Measurements from ENCODE around the gene SLC7A4.

DNA sequence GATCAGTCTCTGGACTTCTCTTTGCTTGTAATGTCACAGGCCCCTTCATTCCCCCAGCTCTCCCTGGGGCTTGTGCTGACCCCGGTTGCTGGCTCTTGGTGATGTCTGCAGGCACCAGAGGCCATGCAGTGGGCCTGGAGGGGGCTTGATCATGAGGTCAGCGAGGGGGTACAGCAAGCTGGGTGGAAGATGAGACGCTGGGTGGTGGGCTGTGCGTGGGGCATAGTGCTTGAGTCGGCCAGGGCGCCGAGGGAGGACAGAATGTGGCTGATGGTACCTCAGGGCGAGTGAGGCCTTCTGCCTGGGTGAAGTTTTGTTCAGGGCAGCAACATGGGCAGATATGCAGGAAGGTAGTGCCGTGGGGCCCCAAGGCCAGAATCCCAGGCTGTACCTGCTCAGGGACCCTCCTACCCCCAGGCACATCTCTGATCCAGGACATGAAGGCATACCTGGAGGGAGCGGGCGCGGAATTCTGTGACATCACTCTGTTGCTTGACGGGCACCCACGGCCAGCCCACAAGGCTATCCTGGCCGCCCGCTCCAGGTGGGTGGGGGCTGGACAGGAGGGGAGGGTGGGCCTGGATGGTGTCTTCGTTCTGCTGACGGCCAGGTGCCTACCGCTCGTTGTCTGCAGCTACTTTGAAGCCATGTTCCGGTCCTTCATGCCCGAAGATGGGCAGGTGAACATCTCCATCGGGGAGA is 36.9 kb downstream of the SLC7A4 start:
- TF ChIP-seq, protein P1, sequence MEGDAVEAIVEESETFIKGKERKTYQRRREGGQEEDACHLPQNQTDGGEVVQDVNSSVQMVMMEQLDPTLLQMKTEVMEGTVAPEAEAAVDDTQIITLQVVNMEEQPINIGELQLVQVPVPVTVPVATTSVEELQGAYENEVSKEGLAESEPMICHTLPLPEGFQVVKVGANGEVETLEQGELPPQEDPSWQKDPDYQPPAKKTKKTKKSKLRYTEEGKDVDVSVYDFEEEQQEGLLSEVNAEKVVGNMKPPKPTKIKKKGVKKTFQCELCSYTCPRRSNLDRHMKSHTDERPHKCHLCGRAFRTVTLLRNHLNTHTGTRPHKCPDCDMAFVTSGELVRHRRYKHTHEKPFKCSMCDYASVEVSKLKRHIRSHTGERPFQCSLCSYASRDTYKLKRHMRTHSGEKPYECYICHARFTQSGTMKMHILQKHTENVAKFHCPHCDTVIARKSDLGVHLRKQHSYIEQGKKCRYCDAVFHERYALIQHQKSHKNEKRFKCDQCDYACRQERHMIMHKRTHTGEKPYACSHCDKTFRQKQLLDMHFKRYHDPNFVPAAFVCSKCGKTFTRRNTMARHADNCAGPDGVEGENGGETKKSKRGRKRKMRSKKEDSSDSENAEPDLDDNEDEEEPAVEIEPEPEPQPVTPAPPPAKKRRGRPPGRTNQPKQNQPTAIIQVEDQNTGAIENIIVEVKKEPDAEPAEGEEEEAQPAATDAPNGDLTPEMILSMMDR (IDR thresholded peaks at IDR 0.05): no peak
- TF ChIP-seq POLR2A (IDR thresholded peaks at IDR 0.05) (no peak), POLR2AphosphoS5 (IDR thresholded peaks at IDR 0.05) (no peak)
